GM21723 (cell line): ENCODE measurements around the gene ZBP1.

Experiments
- ATAC-seq: cut with Tn5 transposase; IDR thresholded peaks from one replicate; pipeline ENCODE4 v1.9.1; 2021; ENCODE audit warnings: mild to moderate bottlenecking, moderate library complexity; ENCODE audit not compliant: unreplicated experiment

Gene ZBP1

DNA sequence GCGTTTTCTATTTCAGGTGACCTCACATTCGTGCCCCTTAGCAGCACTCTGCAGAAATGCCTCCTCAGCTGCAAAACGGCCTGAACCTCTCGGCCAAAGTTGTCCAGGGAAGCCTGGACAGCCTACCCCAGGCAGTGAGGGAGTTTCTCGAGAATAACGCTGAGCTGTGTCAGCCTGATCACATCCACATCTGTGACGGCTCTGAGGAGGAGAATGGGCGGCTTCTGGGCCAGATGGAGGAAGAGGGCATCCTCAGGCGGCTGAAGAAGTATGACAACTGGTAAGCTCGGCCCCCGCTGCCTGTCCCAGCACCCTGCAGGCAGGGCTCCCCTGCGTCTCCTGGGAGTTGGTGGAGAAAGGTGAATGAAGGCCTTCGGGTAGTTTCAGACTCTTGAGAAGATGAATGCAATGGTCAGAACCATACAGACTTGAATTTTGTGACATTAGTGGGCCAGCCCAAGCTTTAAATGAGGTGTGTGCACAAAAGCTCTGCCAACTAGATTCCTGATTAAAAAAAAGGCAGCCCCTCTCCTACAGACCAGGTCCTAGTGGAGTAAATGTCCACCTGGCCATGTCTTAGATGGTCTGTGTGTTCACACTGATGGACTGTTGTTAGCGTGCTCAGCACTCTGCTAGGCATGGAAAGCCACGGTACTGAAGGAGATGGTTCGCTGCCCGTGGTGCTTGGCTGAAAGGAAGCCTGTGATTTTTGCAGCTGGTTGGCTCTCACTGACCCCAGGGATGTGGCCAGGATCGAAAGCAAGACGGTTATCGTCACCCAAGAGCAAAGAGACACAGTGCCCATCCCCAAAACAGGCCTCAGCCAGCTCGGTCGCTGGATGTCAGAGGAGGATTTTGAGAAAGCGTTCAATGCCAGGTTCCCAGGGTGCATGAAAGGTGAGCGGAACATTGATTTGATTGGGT, 58.6 kb downstream of the ZBP1 start:
- ATAC-seq, result no peak

DNA sequence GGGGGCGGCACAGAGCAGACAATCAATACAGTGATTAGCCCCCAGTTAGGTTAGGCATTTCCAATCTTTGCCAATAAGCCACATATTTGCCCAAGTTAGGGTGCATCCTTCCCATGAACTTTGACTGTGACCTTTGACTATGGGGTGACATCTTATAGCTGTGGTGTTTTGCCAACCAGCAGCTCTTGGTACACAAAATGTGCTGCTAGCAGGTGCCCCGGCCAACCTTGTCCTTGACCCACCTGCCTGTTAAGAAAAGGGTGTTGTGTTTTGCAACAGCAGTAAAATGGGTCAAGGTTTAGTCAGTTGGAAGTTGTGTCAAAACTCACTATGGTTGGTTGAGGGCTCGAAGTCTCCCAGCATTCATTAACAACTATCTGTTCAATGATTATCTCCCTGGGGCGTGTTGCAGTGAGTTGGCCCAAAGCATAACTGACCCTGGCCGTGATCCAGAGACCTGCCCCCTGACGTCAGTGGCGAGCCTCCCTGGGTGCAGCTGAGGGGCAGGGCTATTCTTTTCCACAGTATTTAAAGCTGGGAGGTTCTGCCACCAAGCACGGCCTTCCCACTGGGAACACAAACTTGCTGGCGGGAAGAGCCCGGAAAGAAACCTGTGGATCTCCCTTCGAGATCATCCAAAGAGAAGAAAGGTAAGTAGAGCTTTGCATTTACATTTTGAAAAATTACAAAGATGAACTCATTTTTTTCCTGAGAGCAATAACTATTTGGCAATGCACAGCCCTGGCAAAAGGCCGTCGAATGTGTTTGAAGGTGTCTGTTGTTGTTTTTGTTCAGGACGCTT, 59.5 kb downstream of the ZBP1 start, which contains the start of gene PCK1:
PCK1 (plus strand) TSS at position 557 of the 802 bp plus-strand sequence. CDS start 302 bp downstream, outside the sequence.
- ATAC-seq, result no peak

DNA sequence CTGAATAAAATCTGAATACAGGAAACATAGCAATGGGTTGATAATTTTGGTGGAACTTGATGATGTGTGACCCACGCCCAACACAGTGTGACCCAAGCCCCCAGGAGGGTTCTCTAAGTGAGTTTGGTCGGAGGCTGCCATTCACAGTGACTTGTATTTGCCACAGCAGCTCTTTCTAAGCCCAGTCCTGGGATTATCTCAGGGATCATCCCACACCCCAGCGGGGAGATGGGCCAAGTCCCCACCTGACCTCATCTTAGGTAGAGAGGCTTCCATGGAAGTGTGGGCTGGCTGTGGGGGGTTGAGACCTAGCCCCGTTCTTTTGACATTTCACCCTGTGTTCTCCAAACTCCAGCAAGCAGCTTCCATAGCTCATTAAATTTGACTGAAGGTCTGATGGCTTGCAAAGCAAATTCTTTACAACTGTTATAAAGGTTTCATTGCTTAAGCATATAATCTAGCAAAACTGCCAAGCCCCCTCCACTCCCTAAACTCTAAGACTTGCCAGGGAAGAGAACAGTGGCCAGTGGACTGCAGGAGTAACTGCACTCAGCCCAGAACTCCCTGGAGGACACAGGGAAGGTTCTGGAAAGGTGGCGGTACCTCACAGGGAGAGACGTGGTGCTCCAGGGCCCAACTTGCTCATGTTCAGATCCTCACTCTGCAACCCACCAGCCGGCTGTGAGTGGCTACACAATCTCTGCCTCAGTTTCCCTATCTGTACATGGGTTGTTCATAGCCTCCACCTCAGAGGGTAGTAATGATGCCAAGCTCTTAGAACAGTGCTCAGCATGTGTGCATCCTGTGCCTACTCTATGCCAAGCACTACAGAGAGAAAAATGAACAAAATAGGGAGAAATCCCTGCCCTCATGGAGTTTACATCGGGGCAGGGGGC, 60.3 kb downstream of the ZBP1 start:
- no peak for ATAC-seq

DNA sequence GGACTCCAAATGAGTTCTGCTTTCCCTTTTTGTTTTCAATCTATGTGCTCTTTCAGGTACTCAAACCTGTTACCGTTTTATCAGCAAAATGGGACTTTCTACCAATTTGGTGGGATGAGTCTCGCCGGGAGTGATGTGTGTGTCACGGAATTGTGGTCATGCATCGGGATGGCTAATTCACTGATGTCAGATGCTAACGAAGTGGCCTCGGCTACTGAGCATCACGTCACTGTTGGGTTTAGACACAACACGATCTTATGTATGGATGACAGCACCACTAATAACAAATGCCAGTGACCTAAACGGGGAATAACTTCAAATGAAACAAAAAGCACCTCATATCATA, 61.0 kb downstream of the ZBP1 start:
- no peak for ATAC-seq

DNA sequence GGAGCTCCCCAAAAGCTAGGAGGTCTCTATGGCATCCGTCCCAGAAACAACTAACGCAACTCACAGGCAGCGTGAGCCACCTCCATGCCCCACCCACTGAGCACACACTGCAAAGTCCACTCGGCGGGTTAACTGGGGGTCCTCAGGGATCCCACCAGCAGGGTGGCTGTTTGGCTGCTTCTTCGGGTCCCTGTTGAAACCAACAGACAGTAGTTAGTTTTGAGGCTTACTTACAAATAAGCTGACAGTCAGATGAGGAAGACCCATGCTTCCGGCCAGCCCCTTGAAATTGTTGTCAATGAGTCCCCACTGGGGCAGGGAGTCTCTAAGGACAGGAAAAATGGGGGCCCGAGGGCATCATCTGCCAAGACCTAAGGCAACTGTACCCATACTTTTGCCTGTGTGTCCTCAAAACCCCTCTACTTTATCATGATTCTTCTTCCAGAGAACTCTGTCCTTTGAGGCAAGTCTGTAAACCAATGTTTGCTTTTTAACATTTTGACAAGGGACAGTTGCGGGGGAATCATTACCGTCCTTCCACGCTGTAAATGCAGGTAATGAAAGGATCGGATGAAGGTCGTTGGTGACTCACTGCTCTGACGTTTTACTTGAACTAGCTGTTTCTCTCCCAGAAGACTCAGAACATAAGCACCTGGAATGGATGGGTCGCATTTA, 61.5 kb downstream of the ZBP1 start:
- ATAC-seq, result no peak

DNA sequence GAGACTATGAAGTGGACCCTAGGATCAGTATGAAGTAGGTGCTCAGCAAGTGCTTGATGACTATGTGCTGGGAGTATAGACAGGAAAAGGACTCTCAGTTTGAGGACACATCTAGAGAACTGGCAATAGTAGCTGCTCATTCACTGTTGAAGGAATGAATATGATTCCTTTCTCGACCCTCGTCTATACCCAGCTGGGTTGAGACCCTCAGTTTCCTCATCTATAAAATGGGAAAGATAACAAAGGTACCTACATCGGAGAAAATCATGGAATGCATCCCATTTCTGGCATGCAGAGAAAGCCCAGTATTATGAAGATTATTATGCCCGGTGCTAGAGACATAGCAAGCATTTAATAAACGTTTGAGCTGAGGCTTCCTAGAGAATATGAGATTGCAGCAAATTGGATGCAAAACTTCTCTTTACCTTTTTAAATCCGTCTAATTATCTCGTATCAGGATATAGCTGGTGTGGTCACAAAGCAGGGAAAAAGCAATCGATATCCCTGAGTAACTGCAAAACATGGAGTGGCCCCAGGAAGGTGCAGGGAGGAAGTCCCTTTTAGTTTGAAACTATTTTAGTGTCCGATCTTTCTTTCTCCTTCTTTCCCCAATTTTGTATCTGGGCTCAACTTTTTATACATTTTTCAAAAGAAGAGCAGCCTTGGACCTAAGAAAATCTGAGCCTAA, 62.2 kb downstream of the ZBP1 start:
- ATAC-seq, result no peak

DNA sequence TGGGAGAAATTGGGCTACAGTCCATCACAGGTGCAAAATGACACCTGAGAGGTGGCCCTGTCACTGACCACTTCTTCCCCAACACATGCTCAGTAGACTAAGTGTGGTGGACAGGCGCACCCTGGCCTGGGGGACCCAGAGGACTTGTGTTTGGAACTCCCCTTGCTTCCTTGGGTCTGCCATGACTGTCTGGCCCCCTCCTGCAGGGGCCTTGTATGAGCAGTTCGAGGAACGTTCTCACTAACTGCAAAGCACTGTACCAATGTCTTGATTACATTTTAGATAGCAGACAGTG, 63.3 kb downstream of the ZBP1 start:
- ATAC-seq, result no peak

DNA sequence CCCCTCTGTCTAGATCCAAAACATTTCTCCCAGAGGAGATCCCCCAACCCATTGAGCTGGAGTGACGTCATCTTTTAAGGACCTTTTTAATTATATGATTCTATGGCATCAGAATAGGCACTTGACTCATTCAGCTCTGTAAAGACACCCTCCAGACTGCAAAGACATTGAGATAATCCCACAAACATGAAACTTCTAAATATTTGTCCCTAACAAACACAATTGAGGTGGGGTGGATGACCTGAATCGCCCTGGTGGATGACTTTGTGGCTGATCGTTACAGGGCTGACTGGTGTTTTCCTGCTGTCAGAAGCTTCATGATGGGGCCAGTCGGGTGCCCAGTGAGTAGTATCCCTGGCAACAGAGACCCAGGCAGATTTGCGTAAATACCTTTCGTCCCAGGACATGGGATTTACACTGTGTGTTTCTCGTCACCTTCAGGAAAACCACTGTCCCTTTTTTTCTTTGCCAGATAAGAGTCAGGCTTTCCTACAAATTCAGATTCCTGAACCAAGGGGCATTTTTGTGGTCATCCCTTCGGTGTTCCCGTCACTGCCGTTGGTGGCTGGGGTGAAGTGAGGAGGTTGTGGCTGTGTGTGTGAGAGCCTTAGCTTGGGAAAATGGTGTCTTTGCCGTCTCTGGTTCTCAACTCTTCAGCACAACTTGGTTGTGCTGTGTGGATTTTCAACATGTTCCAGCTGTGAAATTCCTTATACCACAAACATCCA, 64.6 kb downstream of the ZBP1 start:
- ATAC-seq, result no peak
